CD4-positive, alpha-beta T cell treated with Interleukin-4 for 4 hours (primary cell): ENCODE measurements around the gene FKBP2.

Experiments used
- DNase-seq: peaks from one replicate; pipeline ENCODE4 v3.0.0-alpha.2; 2020

The FKBP2 gene

DNA sequence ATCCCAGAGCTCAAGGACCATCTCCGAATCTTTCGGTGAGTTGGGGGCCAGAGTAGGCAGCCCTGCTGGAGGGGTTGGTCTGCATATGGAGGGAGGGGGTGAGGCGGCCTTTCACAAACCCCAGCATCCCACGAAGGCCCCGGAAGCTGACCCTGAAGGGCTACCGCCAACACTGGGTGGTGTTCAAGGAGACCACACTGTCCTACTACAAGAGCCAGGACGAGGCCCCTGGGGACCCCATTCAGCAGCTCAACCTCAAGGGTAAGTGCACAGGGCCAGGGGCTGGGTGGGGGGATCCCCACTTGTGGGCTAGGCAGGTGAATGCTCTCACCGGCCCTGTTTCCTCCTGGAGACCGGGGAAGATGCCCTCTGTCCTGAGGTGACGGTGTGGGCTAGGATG is 21.1 kb upstream of the FKBP2 start:
- no peak for DNase-seq

DNA sequence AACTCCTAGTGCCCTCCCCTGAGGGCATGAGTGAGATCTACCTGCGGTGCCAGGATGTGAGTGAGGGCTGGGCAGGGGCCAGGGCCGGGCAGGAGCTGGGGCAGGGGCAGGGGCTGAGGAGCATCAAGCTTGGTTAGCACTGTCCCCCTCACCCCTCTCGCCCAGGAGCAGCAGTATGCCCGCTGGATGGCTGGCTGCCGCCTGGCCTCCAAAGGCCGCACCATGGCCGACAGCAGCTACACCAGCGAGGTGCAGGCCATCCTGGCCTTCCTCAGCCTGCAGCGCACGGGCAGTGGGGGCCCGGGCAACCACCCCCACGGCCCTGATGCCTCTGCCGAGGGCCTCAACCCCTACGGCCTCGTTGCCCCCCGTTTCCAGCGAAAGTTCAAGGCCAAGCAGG is 20.6 kb upstream of the FKBP2 start:
- no peak for DNase-seq

DNA sequence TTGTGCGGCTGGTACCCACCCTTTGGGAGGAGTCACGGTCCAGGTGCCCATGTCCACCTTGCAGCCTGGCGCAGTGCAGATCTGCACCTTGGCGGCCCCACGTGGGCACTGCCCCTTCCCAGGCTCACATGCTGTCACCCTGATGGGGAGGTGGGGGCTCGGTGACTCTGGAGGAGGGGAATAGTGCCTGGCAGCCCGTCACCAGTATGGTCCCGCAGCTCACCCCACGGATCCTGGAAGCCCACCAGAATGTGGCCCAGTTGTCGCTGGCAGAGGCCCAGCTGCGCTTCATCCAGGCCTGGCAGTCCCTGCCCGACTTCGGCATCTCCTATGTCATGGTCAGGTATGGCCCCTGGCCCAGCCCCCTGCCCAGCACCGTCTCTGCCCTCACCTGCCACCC is 20.1 kb upstream of the FKBP2 start:
- no peak for DNase-seq

DNA sequence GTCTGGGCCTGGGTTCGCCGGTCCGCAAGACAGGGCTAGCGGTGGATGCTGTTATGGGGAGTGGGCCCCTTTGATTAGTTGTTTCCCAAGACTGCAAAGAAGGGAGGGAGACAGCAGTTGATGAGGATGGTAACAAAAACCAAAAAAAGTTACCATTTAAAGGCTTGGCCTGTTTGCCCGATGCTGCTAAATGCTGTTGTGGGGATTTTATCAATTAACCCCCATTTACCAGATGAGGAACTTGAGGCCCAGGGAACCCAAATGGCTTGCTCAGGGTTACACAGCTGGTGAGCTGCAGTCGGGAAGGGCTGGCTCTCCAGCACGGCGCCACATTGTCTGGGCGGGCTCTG is 18.3 kb upstream of the FKBP2 start:
- DNase-seq: no peak

DNA sequence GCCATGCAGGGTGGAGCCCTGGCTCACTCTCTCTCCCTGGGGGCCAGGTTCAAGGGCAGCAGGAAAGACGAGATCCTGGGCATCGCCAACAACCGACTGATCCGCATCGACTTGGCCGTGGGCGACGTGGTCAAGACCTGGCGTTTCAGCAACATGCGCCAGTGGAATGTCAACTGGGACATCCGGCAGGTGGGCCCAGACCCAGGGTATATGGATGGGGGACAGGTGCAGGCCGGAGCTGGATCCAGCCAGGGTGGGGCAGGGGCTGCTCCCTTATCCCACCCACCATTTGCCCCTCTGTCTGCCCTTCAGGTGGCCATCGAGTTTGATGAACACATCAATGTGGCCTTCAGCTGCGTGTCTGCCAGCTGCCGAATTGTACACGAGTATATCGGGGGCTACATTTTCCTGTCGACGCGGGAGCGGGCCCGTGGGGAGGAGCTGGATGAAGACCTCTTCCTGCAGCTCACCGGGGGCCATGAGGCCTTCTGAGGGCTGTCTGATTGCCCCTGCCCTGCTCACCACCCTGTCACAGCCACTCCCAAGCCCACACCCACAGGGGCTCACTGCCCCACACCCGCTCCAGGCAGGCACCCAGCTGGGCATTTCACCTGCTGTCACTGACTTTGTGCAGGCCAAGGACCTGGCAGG is 17.8 kb upstream of the FKBP2 start:
- DNase-seq: no peak

GRCh38 chr11:64224151-64224890 is 16.6 kb upstream of the FKBP2 start:
- DNase-seq: no peak

- no peak for DNase-seq
Observed at GRCh38 chr11:64224891-64225607, 15.8 kb upstream of the FKBP2 start.

DNA sequence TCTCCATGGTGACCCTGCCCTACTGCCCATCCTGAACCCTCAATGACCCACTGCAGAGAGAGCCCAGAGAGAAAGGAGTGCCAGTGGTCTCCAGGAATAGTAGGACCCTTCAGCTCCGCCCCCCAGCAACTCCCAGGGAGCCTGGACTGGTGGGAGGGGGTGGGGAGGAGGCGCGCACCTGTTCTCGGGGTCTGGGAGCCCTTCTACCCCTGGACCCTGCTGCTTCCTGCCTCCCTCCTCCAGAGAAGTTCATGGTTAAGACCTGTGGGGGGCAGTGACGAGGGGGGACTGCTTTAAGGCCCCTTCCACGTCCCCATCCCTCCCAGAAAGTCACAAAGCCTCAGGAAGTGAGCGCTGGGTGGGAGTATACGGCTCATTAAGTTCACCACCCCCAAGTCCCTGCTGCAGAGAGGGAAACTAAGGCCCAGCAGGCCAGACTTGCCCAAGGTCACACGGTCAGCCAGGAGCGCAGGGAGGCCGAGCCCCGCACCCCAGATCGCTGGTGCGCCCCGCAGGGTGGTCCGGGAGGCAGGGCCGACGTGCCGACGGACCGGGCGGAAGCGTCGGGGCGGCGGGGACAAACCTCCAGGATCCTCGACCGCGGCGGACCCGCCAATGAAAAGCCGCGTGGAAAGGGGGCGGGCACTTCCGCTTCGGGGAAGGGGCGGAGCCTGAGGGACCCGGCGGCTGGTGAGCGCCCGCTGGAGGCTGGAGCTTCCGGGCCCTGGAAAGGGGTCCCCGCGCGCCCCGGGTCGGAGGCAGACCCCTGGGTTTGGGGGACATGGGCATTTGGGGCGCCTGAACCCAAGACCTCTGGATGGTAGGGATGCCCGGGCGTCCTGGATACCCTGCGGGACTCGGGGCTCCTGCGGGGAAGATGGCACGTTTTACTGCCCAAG is 15.0 kb upstream of the FKBP2 start, which contains the start of the genes NUDT22 and TRPT1:
Gene NUDT22, plus strand, starts transcription at position 667 of the 899 bp plus-strand sequence. CDS start 379 bp downstream, outside the sequence.
Gene TRPT1, minus strand, starts transcription at position 579 of the 899 bp plus-strand sequence. Its CDS starts 326 bp downstream, at position 253.
- peak; percentile 78 for DNase-seq

GRCh38 chr11:64226507-64227051 is 14.3 kb upstream of the FKBP2 start:
- peak; percentile 59 for DNase-seq

GRCh38 chr11:64227405-64227956 is 13.4 kb upstream of the FKBP2 start:
- DNase-seq: no peak

DNA sequence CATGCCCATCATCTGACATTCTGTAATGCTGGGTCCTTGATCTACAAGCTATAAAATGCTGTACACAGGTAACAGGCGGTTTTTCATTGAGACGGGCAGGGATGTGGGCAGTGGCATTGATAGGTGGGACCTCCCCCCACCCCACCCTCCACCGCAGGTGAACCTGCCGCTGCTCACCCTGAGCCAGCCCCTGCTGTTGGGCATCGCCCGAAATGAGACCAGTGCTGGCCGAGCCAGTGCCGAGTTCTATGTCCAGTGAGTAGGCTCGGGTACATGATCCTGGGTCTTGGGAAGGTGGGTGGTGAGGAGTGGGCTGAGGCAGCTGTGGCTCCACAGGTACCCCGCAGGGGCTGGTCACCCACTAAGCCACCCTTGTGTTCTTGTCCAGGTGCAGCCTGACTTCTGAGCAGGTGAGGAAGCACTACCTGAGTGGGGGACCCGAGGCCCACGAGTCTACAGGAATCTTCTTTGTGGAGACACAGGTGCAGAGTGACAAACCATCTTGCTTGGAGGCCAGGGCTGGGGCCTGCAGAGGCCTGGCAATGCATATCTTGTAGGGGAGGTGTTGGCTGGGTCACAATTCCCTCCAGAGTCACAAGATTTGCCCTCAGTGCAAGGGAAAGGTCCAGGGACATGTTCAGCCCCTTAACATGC is 11.7 kb upstream of the FKBP2 start:
- DNase-seq: no peak

- DNase-seq: no peak
Observed at GRCh38 chr11:64229744-64230170, 11.1 kb upstream of the FKBP2 start.

GRCh38 chr11:64230171-64230984 is 10.5 kb upstream of the FKBP2 start, which contains the start of gene DNAJC4:
Gene DNAJC4 (plus strand): TSS chr11:64230548. CDS start chr11:64230855, 307 bp downstream.
- DNase-seq: peak; percentile 85

DNA sequence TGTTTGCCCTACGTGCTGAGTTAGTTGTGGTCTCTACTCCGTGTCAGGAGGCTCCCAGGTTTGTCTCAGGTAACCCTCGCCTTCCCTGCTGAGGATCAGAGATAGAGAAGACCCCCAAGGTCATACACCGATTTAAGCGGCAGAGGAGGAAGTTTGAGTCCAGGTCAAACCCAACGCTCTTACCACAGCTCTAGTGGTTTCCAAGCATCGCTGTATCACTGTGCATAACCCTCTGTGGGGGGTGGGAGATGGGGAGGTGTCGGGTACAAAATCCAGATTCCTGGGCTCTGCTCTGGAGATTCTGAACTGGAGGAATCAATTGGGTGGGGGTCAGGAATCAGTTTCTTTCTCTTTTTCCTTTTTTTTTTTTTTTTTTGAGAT is 9.9 kb upstream of the FKBP2 start:
- no peak for DNase-seq

- DNase-seq: no peak
Observed at GRCh38 chr11:64231546-64231945, 9.3 kb upstream of the FKBP2 start.

DNA sequence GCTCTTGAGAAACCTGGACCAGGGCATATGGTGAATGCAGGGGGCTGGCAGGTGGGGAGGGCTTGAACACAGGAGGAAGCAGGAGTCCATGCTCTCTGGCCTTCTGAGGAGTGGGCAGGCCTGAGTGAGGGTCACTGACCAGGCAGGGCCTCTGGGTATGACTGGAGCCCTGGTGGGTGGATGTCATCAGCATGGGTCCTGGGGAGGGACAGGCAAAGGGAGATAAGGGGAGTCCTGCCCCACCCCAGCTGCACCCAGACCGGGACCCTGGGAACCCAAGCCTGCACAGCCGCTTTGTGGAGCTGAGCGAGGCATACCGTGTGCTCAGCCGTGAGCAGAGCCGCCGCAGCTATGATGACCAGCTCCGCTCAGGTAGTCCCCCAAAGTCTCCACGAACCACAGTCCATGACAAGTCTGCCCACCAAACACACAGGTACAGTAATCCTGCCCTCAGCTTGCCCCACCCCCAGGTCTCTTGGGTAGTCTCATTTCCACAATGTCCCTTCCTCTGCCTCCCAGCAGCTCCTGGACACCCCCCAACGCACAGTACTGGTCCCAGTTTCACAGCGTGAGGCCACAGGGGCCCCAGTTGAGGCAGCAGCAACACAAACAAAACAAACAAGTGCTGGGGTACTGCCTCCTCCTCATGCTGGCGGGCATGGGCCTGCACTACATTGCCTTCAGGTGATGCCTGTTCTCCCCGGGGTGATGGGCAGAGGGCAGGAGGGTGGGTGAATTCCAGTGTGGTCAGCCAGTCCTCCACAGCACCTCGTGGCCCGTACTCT is 8.5 kb upstream of the FKBP2 start:
- no peak for DNase-seq

- no peak for DNase-seq
Observed at GRCh38 chr11:64232967-64233315, 8.0 kb upstream of the FKBP2 start.

DNA sequence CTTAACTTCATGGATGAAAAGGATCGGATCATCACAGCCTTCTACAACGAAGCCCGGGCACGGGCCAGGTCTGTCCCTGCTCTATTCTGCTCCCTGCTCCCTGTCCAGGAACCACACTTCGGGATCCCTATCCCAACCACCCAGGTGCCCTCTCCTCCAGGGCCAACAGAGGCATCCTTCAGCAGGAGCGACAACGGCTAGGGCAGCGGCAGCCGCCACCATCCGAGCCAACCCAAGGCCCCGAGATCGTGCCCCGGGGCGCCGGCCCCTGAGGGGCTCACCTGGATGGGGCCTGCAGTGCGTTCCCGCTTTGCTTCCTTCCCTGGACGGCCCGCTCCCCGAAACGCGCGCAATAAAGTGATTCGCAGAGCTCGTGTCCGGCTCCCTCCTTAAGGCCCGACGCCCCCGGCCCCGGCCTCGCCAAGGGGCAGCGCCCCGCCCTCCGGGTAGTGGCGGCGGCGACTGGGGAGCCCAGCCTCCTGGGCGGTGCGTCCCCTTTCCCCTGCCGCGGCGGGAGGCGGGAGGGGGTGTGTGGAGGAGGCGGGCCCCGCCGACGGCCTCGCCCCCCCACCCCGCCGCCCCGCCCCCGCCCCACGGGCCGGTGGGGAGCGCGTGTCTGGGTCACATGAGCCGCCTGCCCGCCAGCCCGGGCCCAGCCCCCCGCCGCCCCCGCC is 6.8 kb upstream of the FKBP2 start, which contains the start of gene VEGFB:
Gene VEGFB, plus strand, starts transcription at position 672 of the 674 bp plus-strand sequence. CDS start 250 bp downstream, outside the sequence.
- DNase-seq: peak; percentile 62
